CD4-positive, CD25-positive, alpha-beta regulatory T cell (primary cell): ENCODE data around the gene TRIM65. TPM values are rescaled to one million over a fixed set of nuclear protein-coding genes. Genes with fewer than 3 reads are reported as not detected.

Source experiments
- ATAC-seq, 2 donors: fragments of 150-1000 bp; cut with Tn5 transposase; one replicate each; pipeline ENCODE4 v1.10.0; 2021; ENCODE audit warnings: low read depth in 2 of 2, moderate number of reproducible peaks in 2 of 2, moderate library complexity in 1 of 2
- DNase-seq, 3 donors: peaks; one replicate each; pipeline versions ENCODE4 v3.0.0 to v3.0.0-alpha.2; 2012 to 2022; ENCODE audit warnings: mixed read lengths in 1 of 3
- H3K27ac ChIP-seq: one replicate; pipeline ENCODE4 v1.7.0; 2013; ENCODE audit warnings: mild to moderate bottlenecking, low read length; ENCODE audit not compliant: insufficient read depth, poor library complexity, severe bottlenecking
- H3K27me3 ChIP-seq: one replicate; pipeline ENCODE4 v1.7.0; 2013; ENCODE audit warnings: low read length; ENCODE audit not compliant: control insufficient read depth, insufficient read depth
- H3K36me3 ChIP-seq: one replicate; pipeline ENCODE4 v1.7.0; 2013; ENCODE audit warnings: mild to moderate bottlenecking, low read length, moderate library complexity; ENCODE audit not compliant: control insufficient read depth, insufficient read depth
- H3K4me1 ChIP-seq: 2 replicates; pipeline ENCODE4 v1.7.0; 2013; ENCODE audit warnings: mild to moderate bottlenecking, low read length; ENCODE audit not compliant: insufficient read depth, control insufficient read depth, poor library complexity, severe bottlenecking
- H3K4me3 ChIP-seq: one replicate; pipeline ENCODE4 v1.7.0; 2013; ENCODE audit warnings: low read depth, mild to moderate bottlenecking, low read length, moderate library complexity
- H3K9me3 ChIP-seq, 2 experiments: 1 replicate in 1 of 2; 2 replicates in 1 of 2; pipeline ENCODE4 v1.7.0; 2013; ENCODE audit warnings: low read length in 2 of 2, mild to moderate bottlenecking in 1 of 2, moderate library complexity in 1 of 2; ENCODE audit not compliant: control insufficient read depth in 2 of 2
- H3K27ac Mint-ChIP-seq, 3 donors: one replicate each; pipeline ENCODE4 v1.8.0; 2020 to 2022; ENCODE audit warnings: mild to moderate bottlenecking in 3 of 3, mixed read lengths in 3 of 3, moderate library complexity in 2 of 3
- H3K27me3 Mint-ChIP-seq: one replicate; pipeline ENCODE4 v1.8.0; 2022; ENCODE audit warnings: mild to moderate bottlenecking, mixed read lengths
- H3K36me3 Mint-ChIP-seq: one replicate; pipeline ENCODE4 v1.8.0; 2020; ENCODE audit warnings: mixed read lengths
- H3K4me1 Mint-ChIP-seq, 4 donors: one replicate each; pipeline ENCODE4 v1.8.0; 2020 to 2022; ENCODE audit warnings: mixed read lengths in 4 of 4, mild to moderate bottlenecking in 1 of 4
- H3K4me3 Mint-ChIP-seq, 4 donors: one replicate each; pipeline ENCODE4 v1.8.0; 2020 to 2022; ENCODE audit warnings: mild to moderate bottlenecking in 4 of 4, mixed read lengths in 4 of 4, moderate library complexity in 3 of 4
- H3K9me3 Mint-ChIP-seq, 7 donors: one replicate each; pipeline ENCODE4 v1.8.0; 2020 to 2022; ENCODE audit warnings: mixed read lengths in 7 of 7, mild to moderate bottlenecking in 3 of 7, moderate library complexity in 2 of 7
- polyA plus RNA-seq, 4 donors: library from polyadenylated mRNA; unstranded; fragments of 300-500 nt; fragmentation: Illumina TruSeq; gene quantifications; one replicate each; pipeline ENCODE4 v1.2.3, GENCODE V29; 2021
- total RNA-seq: library from RNA; stranded (reverse); gene quantifications from one replicate; pipeline ENCODE4 v1.2.3, GENCODE V29; 2022

Gene TRIM65
- total and polyA plus RNA-seq, 5 donors from 2014 or later: 16.9 to 24.3 (median 19.9) TPM

GRCh38 chr17:75880266-75880665 lies 16.5 kb downstream of the TRIM65 start:
- Histone ChIP-seq H3K4me3 (no peak overlapping the region), H3K9me3 (no peaks in the 10 kb centered on the region), H3K36me3 (no peaks in the 10 kb centered on the region), H3K4me1 (peaks cover 33% of the 10 kb centered on the region), H3K27me3 (no peaks in the 10 kb centered on the region), H3K27ac (no peak overlapping the region)
- Mint-ChIP-seq H3K4me3 (peak overlapping the region in 3 of 4 donors; percentile 45 to 88 (median 47)), H3K4me1 (peaks cover 0 to 34% (median 8%) of the 10 kb centered on the region in 4 donors), H3K36me3 (no peaks in the 10 kb centered on the region), H3K27me3 (peaks cover 12% of the 10 kb centered on the region), H3K9me3 (no peaks in the 10 kb centered on the region), H3K27ac (no peak overlapping the region)
- no peak for DNase-seq
- no peak for ATAC-seq

- no peaks in the 10 kb centered on the region for H3K36me3 Mint-ChIP-seq
- ATAC-seq: no peak
- Histone ChIP-seq H3K27me3 (no peaks in the 10 kb centered on the region), H3K4me1 (peaks cover 42% of the 10 kb centered on the region), H3K36me3 (peaks cover 5% of the 10 kb centered on the region), H3K27ac (peak within 1 kb of the TSS; percentile 75), H3K9me3 (no peaks in the 10 kb centered on the region), H3K4me3 (peak within 1 kb of the TSS; percentile 62)
- H3K4me1 Mint-ChIP-seq: peaks cover 0 to 46% (median 13%) of the 10 kb centered on the region in 4 donors
- peaks cover 12% of the 10 kb centered on the region for H3K27me3 Mint-ChIP-seq
- no peak for DNase-seq
- H3K27ac Mint-ChIP-seq: peak within 1 kb of the TSS; percentile 89 to 97 (median 95)
- no peaks in the 10 kb centered on the region for H3K9me3 Mint-ChIP-seq
- peak within 1 kb of the TSS; percentile 86 to 96 (median 90) for H3K4me3 Mint-ChIP-seq
Observed at GRCh38 chr17:75878174-75878998, 18.4 kb downstream of the TRIM65 start, which contains the start of gene TRIM47. Gene TRIM47 (minus strand): TSS chr17:75878581. CDS start chr17:75878548, 33 bp downstream.

- Histone ChIP-seq H3K4me1 (peaks cover 48% of the 10 kb centered on the region), H3K36me3 (peaks cover 5% of the 10 kb centered on the region), H3K27me3 (no peaks in the 10 kb centered on the region), H3K27ac (peak overlapping the region; percentile 75), H3K9me3 (no peaks in the 10 kb centered on the region), H3K4me3 (peak overlapping the region; percentile 62)
- H3K4me1 Mint-ChIP-seq: peaks cover 0 to 52% (median 17%) of the 10 kb centered on the region in 4 donors
- H3K27ac Mint-ChIP-seq: peak overlapping the region; percentile 89 to 97 (median 95)
- ATAC-seq: peak; percentile 76 to 79
- DNase-seq: peak; percentile 53 to 84 (median 71)
- peaks cover 10% of the 10 kb centered on the region for H3K27me3 Mint-ChIP-seq
- no peaks in the 10 kb centered on the region for H3K9me3 Mint-ChIP-seq
- H3K4me3 Mint-ChIP-seq: peak overlapping the region; percentile 86 to 96 (median 90)
- no peaks in the 10 kb centered on the region for H3K36me3 Mint-ChIP-seq
Observed at GRCh38 chr17:75877752-75878173, 19.0 kb downstream of the TRIM65 start.

- Histone ChIP-seq H3K27me3 (no peaks in the 10 kb centered on the region), H3K9me3 (no peaks in the 10 kb centered on the region), H3K27ac (peak overlapping the region; percentile 75), H3K36me3 (peaks cover 5% of the 10 kb centered on the region), H3K4me1 (peaks cover 54% of the 10 kb centered on the region), H3K4me3 (peak overlapping the region; percentile 62)
- DNase-seq: peak in 2 of 3 donors; percentile 16 to 42
- Mint-ChIP-seq H3K36me3 (no peaks in the 10 kb centered on the region), H3K27me3 (peaks cover 7% of the 10 kb centered on the region), H3K27ac (peak overlapping the region; percentile 89 to 97 (median 95)), H3K4me1 (peaks cover 0 to 58% (median 21%) of the 10 kb centered on the region in 4 donors), H3K4me3 (peak overlapping the region; percentile 86 to 96 (median 90)), H3K9me3 (no peaks in the 10 kb centered on the region)
- no peak for ATAC-seq
Observed at GRCh38 chr17:75876938-75877751, 19.6 kb downstream of the TRIM65 start.

GRCh38 chr17:75876190-75876937 lies 20.4 kb downstream of the TRIM65 start:
- Mint-ChIP-seq H3K36me3 (no peaks in the 10 kb centered on the region), H3K27ac (peak overlapping the region; percentile 89 to 97 (median 91)), H3K27me3 (peaks cover 7% of the 10 kb centered on the region), H3K9me3 (no peaks in the 10 kb centered on the region), H3K4me1 (peaks cover 0 to 59% (median 21%) of the 10 kb centered on the region in 4 donors), H3K4me3 (peak overlapping the region; percentile 86 to 96 (median 90))
- H3K4me1 ChIP-seq: peaks cover 55% of the 10 kb centered on the region
- H3K27ac ChIP-seq: peak overlapping the region; percentile 75
- DNase-seq (peak; percentile 61 to 93 (median 73)), ATAC-seq (peak; percentile 69 to 75)
- H3K9me3 ChIP-seq: no peaks in the 10 kb centered on the region
- peak overlapping the region; percentile 62 for H3K4me3 ChIP-seq
- peaks cover 5% of the 10 kb centered on the region for H3K36me3 ChIP-seq
- no peaks in the 10 kb centered on the region for H3K27me3 ChIP-seq

GRCh38 chr17:75875940-75876189 lies 20.9 kb downstream of the TRIM65 start:
- Histone ChIP-seq H3K36me3 (peaks cover 5% of the 10 kb centered on the region), H3K27me3 (no peaks in the 10 kb centered on the region), H3K4me1 (peaks cover 55% of the 10 kb centered on the region), H3K27ac (peak overlapping the region; percentile 75), H3K9me3 (no peaks in the 10 kb centered on the region), H3K4me3 (peak overlapping the region; percentile 62)
- ATAC-seq: no peak
- Mint-ChIP-seq H3K9me3 (no peaks in the 10 kb centered on the region), H3K27ac (peak overlapping the region; percentile 89 to 97 (median 91)), H3K27me3 (peaks cover 7% of the 10 kb centered on the region), H3K36me3 (no peaks in the 10 kb centered on the region), H3K4me1 (peaks cover 0 to 59% (median 21%) of the 10 kb centered on the region in 4 donors), H3K4me3 (peak overlapping the region; percentile 86 to 96 (median 90))
- DNase-seq: no peak
